Measurements from ENCODE around the gene BCAS1. TPM values are rescaled to one million over a fixed set of nuclear protein-coding genes. Genes with fewer than 3 reads are reported as not detected.

The BCAS1 gene
- total RNA-seq, 1 experiment from 2014 or later = 4.0 TPM

- Histone ChIP-seq H3K9me3 (ENCODE audit: insufficient read depth, low read depth) (0 out of 2 replicates have a peak, but pooled peaks cover 5% of the 10 kb centered on the region), H4K20me1 (ENCODE audit: insufficient read depth) (no peaks in the 10 kb centered on the region), H3K4me3 (no peak overlapping the region), H3K27me3 (ENCODE audit: insufficient read depth, low read depth) (no peaks in the 10 kb centered on the region), H3K4me2 (no peak overlapping the region), H3K27ac (no peak overlapping the region), H3K36me3 (ENCODE audit: low read depth) (no peaks in the 10 kb centered on the region), H3K9me2 (ENCODE audit: insufficient read depth) (no peaks in the 10 kb centered on the region), H2AFZ (no peak overlapping the region), H3F3A (ENCODE audit: insufficient read depth, low read depth) (no peaks in the 10 kb centered on the region), H3K79me2 (ENCODE audit: low read depth) (no peaks in the 10 kb centered on the region), H3K4me1 (replicated peaks; ENCODE audit: insufficient read depth) (no peaks in the 10 kb centered on the region)
- DNase-seq = no peak
- BruUV-seq (replicated peaks) = no TSS peak
- intact Hi-C loops (cut with micrococcal nuclease; ENCODE audit: unreplicated experiment) = no loop called here
- CTCF ChIA-PET = no interaction called here
- no peak for TF ChIP-seq EZH2 (IDR thresholded peaks at IDR 0.05; ENCODE audit: low read depth)
- TF ChIP-seq CTCF (conservative IDR thresholded peaks at IDR 0.05) = no peak
- POLR2A ChIA-PET (ENCODE audit: unreplicated experiment) = no interaction called here
Measured at GRCh38 chr20:53952528-53953096, 117.8 kb downstream of the BCAS1 start.

- H3K4me1 ChIP-seq (replicated peaks; ENCODE audit: insufficient read depth) = no peaks in the 10 kb centered on the region
- intact Hi-C loops (cut with micrococcal nuclease; ENCODE audit: unreplicated experiment) = no loop called here
- CTCF ChIA-PET = no interaction called here
- H3K9me2 ChIP-seq (ENCODE audit: insufficient read depth) = no peaks in the 10 kb centered on the region
- BruUV-seq (replicated peaks) = no TSS peak
- no peaks in the 10 kb centered on the region for H3K36me3 ChIP-seq (ENCODE audit: low read depth)
- POLR2A ChIA-PET (ENCODE audit: unreplicated experiment) = no interaction called here
- no peak overlapping the region for H3K4me3 ChIP-seq
- no peaks in the 10 kb centered on the region for H3K79me2 ChIP-seq (ENCODE audit: low read depth)
- DNase-seq = no peak
- H3K9me3 ChIP-seq (ENCODE audit: insufficient read depth, low read depth) = no peaks in the 10 kb centered on the region
- H3F3A ChIP-seq (ENCODE audit: insufficient read depth, low read depth) = no peaks in the 10 kb centered on the region
- H4K20me1 ChIP-seq (ENCODE audit: insufficient read depth) = no peaks in the 10 kb centered on the region
- no peak overlapping the region for H3K27ac ChIP-seq
- no peak overlapping the region for H3K4me2 ChIP-seq
- H3K27me3 ChIP-seq (ENCODE audit: insufficient read depth, low read depth) = no peaks in the 10 kb centered on the region
- TF ChIP-seq CTCF (conservative IDR thresholded peaks at IDR 0.05) = no peak
- no peak for TF ChIP-seq EZH2 (IDR thresholded peaks at IDR 0.05; ENCODE audit: low read depth)
- no peak overlapping the region for H2AFZ ChIP-seq
Measured at GRCh38 chr20:53950578-53950977, 119.8 kb downstream of the BCAS1 start.

GRCh38 chr20:53950031-53950430 lies 120.4 kb downstream of the BCAS1 start:
- H3K9me3 ChIP-seq (ENCODE audit: insufficient read depth, low read depth) = no peaks in the 10 kb centered on the region
- intact Hi-C loops (cut with micrococcal nuclease; ENCODE audit: unreplicated experiment) = no loop called here
- no peak overlapping the region for H2AFZ ChIP-seq
- POLR2A ChIA-PET (ENCODE audit: unreplicated experiment) = no interaction called here
- no peaks in the 10 kb centered on the region for H4K20me1 ChIP-seq (ENCODE audit: insufficient read depth)
- H3K27me3 ChIP-seq (ENCODE audit: insufficient read depth, low read depth) = no peaks in the 10 kb centered on the region
- no peaks in the 10 kb centered on the region for H3K36me3 ChIP-seq (ENCODE audit: low read depth)
- H3K4me1 ChIP-seq (replicated peaks; ENCODE audit: insufficient read depth) = no peaks in the 10 kb centered on the region
- DNase-seq = peak in 1 of 2 experiments; percentile 32
- TF ChIP-seq EZH2 (IDR thresholded peaks at IDR 0.05; ENCODE audit: low read depth) = no peak
- TF ChIP-seq CTCF (conservative IDR thresholded peaks at IDR 0.05) = no peak
- BruUV-seq (replicated peaks) = no TSS peak
- CTCF ChIA-PET = interaction anchor here (0.6 kb wide), 1 partner anchor 9 kb away, joined by 6 read pairs; no protein-coding TSS in a partner anchor
- no peak overlapping the region for H3K4me3 ChIP-seq
- no peaks in the 10 kb centered on the region for H3K9me2 ChIP-seq (ENCODE audit: insufficient read depth)
- H3K27ac ChIP-seq = no peak overlapping the region
- H3K4me2 ChIP-seq = no peak overlapping the region
- no peaks in the 10 kb centered on the region for H3F3A ChIP-seq (ENCODE audit: insufficient read depth, low read depth)
- H3K79me2 ChIP-seq (ENCODE audit: low read depth) = no peaks in the 10 kb centered on the region
